ENCODE results near the gene GYS1.
A peak's percentile ranks its signal among the peaks of the same experiment; 100 is the strongest.

Gene GYS1

GRCh38 chr19:49020931-49021895 is 28.1 kb upstream of the GYS1 start (continued):
- TF ChIP-seq REST (tag by site-specific recombination; IDR thresholded peaks at IDR 0.05), result 0 out of 2 replicates have a peak, but pooled peaks have one; percentile 17
- peak; percentile 71; the same call in 1 of the 2 replicates for TF ChIP-seq ZNF10 (tag by site-specific recombination; IDR thresholded peaks at IDR 0.05)
- peak; percentile 44; the same call in 1 of the 2 replicates for TF ChIP-seq ZBTB7A (tag by site-specific recombination; IDR thresholded peaks at IDR 0.05; ENCODE audit: low read depth)
- TF ChIP-seq ZNF792 (tag by site-specific recombination; IDR thresholded peaks at IDR 0.05), result 0 out of 2 replicates have a peak, but pooled peaks have one; percentile 43
- peak; percentile 86 for TF ChIP-seq ZNF596 (tag by site-specific recombination; IDR thresholded peaks at IDR 0.05)
- peak; percentile 47 for TF ChIP-seq GLIS1 (tag by site-specific recombination; IDR thresholded peaks at IDR 0.05)
- peak; percentile 47; the same call in 1 of the 2 replicates for TF ChIP-seq ZNF639 (tag by site-specific recombination; IDR thresholded peaks at IDR 0.05)
- TF ChIP-seq ZNF692 (tag by site-specific recombination; IDR thresholded peaks at IDR 0.05), result peak; percentile 61
- no peak for TF ChIP-seq KLF10 (tag by site-specific recombination; IDR thresholded peaks at IDR 0.05)
- TF ChIP-seq ZSCAN4 (tag by site-specific recombination; IDR thresholded peaks at IDR 0.05), result peak; percentile 94
- no peak for TF ChIP-seq ZNF354C (tag by site-specific recombination; IDR thresholded peaks at IDR 0.05; ENCODE audit: borderline replicate concordance, low read depth)
- TF ChIP-seq ZNF324 (tag by site-specific recombination; IDR thresholded peaks at IDR 0.05), result 0 out of 2 replicates have a peak, but pooled peaks have one; percentile 41
- peak; percentile 87 for TF ChIP-seq ZBTB10 (tag by site-specific recombination; IDR thresholded peaks at IDR 0.05)
- TF ChIP-seq ZBTB48 (tag by site-specific recombination; IDR thresholded peaks at IDR 0.05), result peak; percentile 67
- peak; percentile 73; the same call in 1 of the 2 replicates for TF ChIP-seq ZFP37 (tag by site-specific recombination; IDR thresholded peaks at IDR 0.05)
- 0 out of 2 replicates have a peak, but pooled peaks have one; percentile 44 for TF ChIP-seq ZSCAN18 (tag by site-specific recombination; IDR thresholded peaks at IDR 0.05)
- no peak for TF ChIP-seq ZFP3 (tag by site-specific recombination; IDR thresholded peaks at IDR 0.05; ENCODE audit: low read depth)
- peak; percentile 58 for TF ChIP-seq ZFP69B (tag by site-specific recombination; IDR thresholded peaks at IDR 0.05)
- peak; percentile 78; the same call in 1 of the 2 replicates for TF ChIP-seq KLF8 (tag by site-specific recombination; IDR thresholded peaks at IDR 0.05)
- peak; percentile 20; the same call in 1 of the 2 replicates for TF ChIP-seq ZNF391 (tag by site-specific recombination; IDR thresholded peaks at IDR 0.05; ENCODE audit: borderline replicate concordance, low read depth)
- TF ChIP-seq KLF7 (tag by site-specific recombination; IDR thresholded peaks at IDR 0.05; ENCODE audit: borderline replicate concordance), result 0 out of 2 replicates have a peak, but pooled peaks have one; percentile 56
- TF ChIP-seq ZNF580 (tag by site-specific recombination; IDR thresholded peaks at IDR 0.05), result peak; percentile 60
- peak; percentile 14; the same call in 1 of the 2 replicates for TF ChIP-seq ZNF394 (tag by site-specific recombination; IDR thresholded peaks at IDR 0.05; ENCODE audit: borderline replicate concordance)
- TF ChIP-seq ZNF76 (tag by site-specific recombination; IDR thresholded peaks at IDR 0.05; ENCODE audit: borderline replicate concordance, low read depth), result peak; percentile 37; the same call in 1 of the 2 replicates
- TF ChIP-seq RBAK (tag by site-specific recombination; IDR thresholded peaks at IDR 0.05), result peak; percentile 56; the same call in 1 of the 2 replicates

All from HEK293 (cell line).